ENCODE measurements around the gene ARHGEF10L. TPM values are rescaled to one million over a fixed set of nuclear protein-coding genes. Genes with fewer than 3 reads are reported as not detected.

Gene ARHGEF10L
- total RNA-seq, 5 donors from 2014 or later (not counting 1 experiment from before 2014, with no cell fraction given), result 0.12 to 0.30 (median 0.22) TPM; not detected in 2

DNA sequence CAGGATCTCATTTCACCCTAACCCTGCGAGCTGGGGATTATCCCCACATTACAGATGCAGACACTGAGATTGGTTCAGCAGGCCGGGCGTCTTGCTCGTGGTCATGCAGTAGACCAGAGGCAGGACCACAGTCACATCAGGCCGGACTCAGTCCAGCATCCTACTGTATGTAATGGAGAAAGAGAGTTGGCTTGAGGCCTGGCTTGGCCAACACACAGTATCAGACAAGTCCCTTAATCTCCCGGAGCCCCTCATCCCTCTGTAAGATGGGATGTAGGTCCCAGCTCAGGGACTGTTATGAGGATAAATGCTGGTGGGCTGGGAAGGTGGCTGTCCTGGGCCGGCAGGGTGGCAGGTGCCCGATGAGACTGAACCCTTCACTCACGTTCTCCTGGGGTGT lies 149.5 kb downstream of the ARHGEF10L start:
- POLR2A ChIA-PET, result no interaction called here
- Mint-ChIP-seq H3K4me3 (no peak overlapping the region), H3K27me3 (peaks cover 20 to 22% of the 10 kb centered on the region in 2 donors), H3K27ac (no peak overlapping the region), H3K4me1 (peaks cover 0 to 4% (median 0%) of the 10 kb centered on the region in 3 donors), H3K36me3 (no peaks in the 10 kb centered on the region), H3K9me3 (no peaks in the 10 kb centered on the region)
- Histone ChIP-seq H3K4me1 (ENCODE audit: control insufficient read depth in 1 of 2, extremely low read depth in 1 of 2, insufficient read depth in 2 of 2, low read length in 2 of 2) (no peaks in the 10 kb centered on the region), H3K27me3 (replicated peaks in 1 of 2; ENCODE audit: control insufficient read depth in 2 of 2, extremely low read depth in 1 of 2, insufficient read depth in 2 of 2, low read length in 1 of 2) (peaks cover 0 to 37% of the 10 kb centered on the region in 2 experiments), H3K4me3 (ENCODE audit: control insufficient read depth in 1 of 2, extremely low read depth in 1 of 2, low read length in 1 of 2) (no peak overlapping the region), H3K36me3 (ENCODE audit: control insufficient read depth in 2 of 2, extremely low read depth in 1 of 2, insufficient read depth in 1 of 2, low read length in 1 of 2) (no peaks in the 10 kb centered on the region), H3K27ac (ENCODE audit: low read length) (no peak overlapping the region), H3K9me3 (no peaks in the 10 kb centered on the region)
- CTCF ChIA-PET, result no interaction called here
- 70% methylated on average over 2 of the region's 9 CpGs for WGBS (ENCODE audit: insufficient coverage)
- DNase-seq (no peak), ATAC-seq (replicated peaks in 1 of 4) (no peak)

DNA sequence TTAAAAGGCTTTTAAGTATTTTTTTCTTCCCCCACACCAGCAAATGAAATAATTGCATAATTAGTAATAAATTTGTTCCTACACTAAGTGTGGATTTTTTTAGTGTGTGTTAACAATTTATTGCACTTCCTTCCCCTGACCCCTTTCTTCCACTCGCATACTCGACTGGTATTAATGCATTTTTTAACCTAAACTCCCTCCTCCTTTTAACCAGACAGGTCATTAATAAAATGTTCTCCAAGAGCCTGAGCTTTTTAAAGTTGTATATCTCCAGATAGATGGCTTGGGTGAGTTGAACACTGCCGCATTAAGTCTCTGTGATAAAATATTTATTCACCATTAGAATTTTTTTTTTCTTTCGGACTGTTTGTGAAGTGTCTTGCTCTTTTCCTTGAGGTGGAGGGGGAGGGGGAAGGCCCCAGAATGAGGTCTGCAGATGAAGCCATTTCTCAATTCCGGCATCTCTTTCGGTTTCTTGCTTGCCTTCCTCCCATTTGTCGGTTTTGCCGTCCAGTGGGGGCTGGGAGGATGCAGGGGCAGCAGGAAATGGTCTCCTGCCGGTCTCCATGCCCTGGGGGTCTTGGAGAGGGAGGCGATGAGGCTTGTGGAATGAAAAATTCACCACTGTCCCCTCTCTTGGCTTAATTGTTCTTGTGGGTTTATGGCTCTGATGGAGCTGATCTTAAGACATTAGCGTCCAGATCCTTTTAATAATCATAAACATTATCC lies 151.6 kb downstream of the ARHGEF10L start:
- peaks cover 0 to 4% (median 0%) of the 10 kb centered on the region in 3 donors for H3K4me1 Mint-ChIP-seq
- H3K9me3 ChIP-seq, result no peaks in the 10 kb centered on the region

DNA sequence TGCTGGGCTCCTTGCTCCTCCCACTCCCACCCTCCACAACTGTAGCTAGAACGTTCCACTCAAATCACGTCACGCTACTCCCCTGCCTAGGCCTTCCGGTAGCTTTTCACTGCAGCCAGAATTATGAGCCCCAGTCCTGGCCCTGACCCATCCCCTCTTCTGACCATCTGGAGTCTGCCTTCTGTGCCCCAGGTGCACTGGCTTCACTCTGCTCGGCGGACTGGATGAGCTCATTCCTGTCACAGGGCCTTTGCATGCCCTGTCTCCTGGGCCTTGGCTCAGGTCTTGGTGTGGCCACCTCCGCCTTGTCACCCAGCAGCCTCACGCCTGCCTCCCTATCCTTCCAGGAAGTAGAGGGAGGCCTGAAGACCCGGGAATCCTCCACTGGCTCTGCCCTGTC lies 153.1 kb downstream of the ARHGEF10L start:
- Mint-ChIP-seq H3K27ac (no peak overlapping the region), H3K9me3 (no peaks in the 10 kb centered on the region), H3K27me3 (peaks cover 9 to 13% of the 10 kb centered on the region in 2 donors), H3K36me3 (no peaks in the 10 kb centered on the region), H3K4me1 (peaks cover 0 to 4% (median 0%) of the 10 kb centered on the region in 3 donors), H3K4me3 (no peak overlapping the region)
- ChIA-PET POLR2A (no interaction called here), CTCF (no interaction called here)
- H3K9me3 ChIP-seq, result no peaks in the 10 kb centered on the region
- no peak for DNase-seq
- WGBS (ENCODE audit: insufficient coverage), result 91% methylated on average over 6 of the region's 9 CpGs
- H3K36me3 ChIP-seq (ENCODE audit: control insufficient read depth in 2 of 2, extremely low read depth in 1 of 2, insufficient read depth in 1 of 2, low read length in 1 of 2), result no peaks in the 10 kb centered on the region
- no peak overlapping the region for H3K27ac ChIP-seq (ENCODE audit: low read length)
- peaks cover 0 to 39% of the 10 kb centered on the region in 2 experiments for H3K27me3 ChIP-seq (replicated peaks in 1 of 2; ENCODE audit: control insufficient read depth in 2 of 2, extremely low read depth in 1 of 2, insufficient read depth in 2 of 2, low read length in 1 of 2)
- ATAC-seq (replicated peaks in 1 of 4), result no peak
- no peak overlapping the region for H3K4me3 ChIP-seq (ENCODE audit: control insufficient read depth in 1 of 2, extremely low read depth in 1 of 2, low read length in 1 of 2)
- H3K4me1 ChIP-seq (ENCODE audit: control insufficient read depth in 1 of 2, extremely low read depth in 1 of 2, insufficient read depth in 2 of 2, low read length in 2 of 2), result no peaks in the 10 kb centered on the region

More for the DNA sequence above, 151.6 kb downstream of the ARHGEF10L start:
- Histone ChIP-seq H3K4me1 (ENCODE audit: control insufficient read depth in 1 of 2, extremely low read depth in 1 of 2, insufficient read depth in 2 of 2, low read length in 2 of 2) (no peaks in the 10 kb centered on the region), H3K36me3 (ENCODE audit: control insufficient read depth in 2 of 2, extremely low read depth in 1 of 2, insufficient read depth in 1 of 2, low read length in 1 of 2) (no peaks in the 10 kb centered on the region), H3K4me3 (ENCODE audit: control insufficient read depth in 1 of 2, extremely low read depth in 1 of 2, low read length in 1 of 2) (no peak overlapping the region), H3K27me3 (replicated peaks in 1 of 2; ENCODE audit: control insufficient read depth in 2 of 2, extremely low read depth in 1 of 2, insufficient read depth in 2 of 2, low read length in 1 of 2) (peaks cover 0 to 36% of the 10 kb centered on the region in 2 experiments), H3K27ac (ENCODE audit: low read length) (no peak overlapping the region)
- DNase-seq (no peak), ATAC-seq (replicated peaks in 1 of 4) (no peak)
- H3K27me3 Mint-ChIP-seq, result peaks cover 11 to 16% of the 10 kb centered on the region in 2 donors
- no peak overlapping the region for H3K27ac Mint-ChIP-seq
- WGBS (ENCODE audit: insufficient coverage), result 0% methylated on average over 1 of the region's 11 CpGs
- ChIA-PET POLR2A (no interaction called here), CTCF (no interaction called here)
- H3K36me3 Mint-ChIP-seq, result no peaks in the 10 kb centered on the region
- H3K4me3 Mint-ChIP-seq, result no peak overlapping the region
- no peaks in the 10 kb centered on the region for H3K9me3 Mint-ChIP-seq

DNA sequence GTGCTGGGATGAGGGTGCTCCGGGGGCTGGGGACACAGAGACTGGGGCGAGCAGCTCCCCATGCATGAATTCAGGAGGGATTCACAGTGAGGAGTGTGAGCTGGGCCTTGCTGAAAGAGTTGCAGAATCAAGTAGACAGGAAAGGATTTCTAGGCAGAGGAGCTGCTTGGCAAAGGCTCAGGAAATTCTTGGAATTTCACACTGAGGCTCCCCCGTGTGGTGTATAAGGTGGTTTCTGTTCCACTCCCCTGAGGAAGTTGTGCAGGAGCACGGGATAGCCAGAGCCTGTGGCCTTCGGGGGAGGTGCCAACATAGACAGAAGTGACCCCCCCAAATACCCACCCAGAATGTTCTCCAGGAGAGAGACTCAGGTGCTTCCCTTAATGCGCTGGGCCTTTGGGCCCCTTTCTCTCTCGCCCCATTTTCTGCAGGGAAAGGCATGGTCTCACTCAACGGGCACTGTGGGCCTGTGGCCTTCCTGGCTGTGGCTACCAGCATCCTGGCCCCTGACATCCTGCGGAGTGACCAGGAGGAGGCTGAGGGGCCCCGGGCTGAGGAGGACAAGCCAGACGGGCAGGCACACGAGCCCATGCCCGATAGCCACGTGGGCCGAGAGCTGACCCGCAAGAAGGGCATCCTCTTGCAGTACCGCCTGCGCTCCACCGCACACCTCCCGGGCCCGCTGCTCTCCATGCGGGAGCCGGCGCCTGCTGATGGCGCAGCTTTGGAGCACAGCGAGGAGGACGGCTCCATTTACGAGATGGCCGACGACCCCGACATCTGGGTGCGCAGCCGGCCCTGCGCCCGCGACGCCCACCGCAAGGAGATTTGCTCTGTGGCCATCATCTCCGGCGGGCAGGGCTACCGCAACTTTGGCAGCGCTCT lies 157.2 kb downstream of the ARHGEF10L start:
- Mint-ChIP-seq H3K4me3 (no peak overlapping the region), H3K9me3 (no peaks in the 10 kb centered on the region), H3K27ac (no peak overlapping the region), H3K36me3 (no peaks in the 10 kb centered on the region), H3K27me3 (peaks cover 14 to 23% of the 10 kb centered on the region in 2 donors), H3K4me1 (peaks cover 0 to 4% (median 0%) of the 10 kb centered on the region in 3 donors)
- WGBS (ENCODE audit: insufficient coverage), result 89% methylated on average over 40 of the region's 42 CpGs
- ChIA-PET CTCF (no interaction called here), POLR2A (no interaction called here)
- H3K36me3 ChIP-seq (ENCODE audit: control insufficient read depth in 2 of 2, extremely low read depth in 1 of 2, insufficient read depth in 1 of 2, low read length in 1 of 2), result no peaks in the 10 kb centered on the region
- H3K27ac ChIP-seq (ENCODE audit: low read length), result no peak overlapping the region
- ATAC-seq (replicated peaks in 1 of 4), result no peak
- H3K9me3 ChIP-seq, result no peaks in the 10 kb centered on the region
- peaks cover 0 to 44% of the 10 kb centered on the region in 2 experiments for H3K27me3 ChIP-seq (replicated peaks in 1 of 2; ENCODE audit: control insufficient read depth in 2 of 2, extremely low read depth in 1 of 2, insufficient read depth in 2 of 2, low read length in 1 of 2)
- no peaks in the 10 kb centered on the region for H3K4me1 ChIP-seq (ENCODE audit: control insufficient read depth in 1 of 2, extremely low read depth in 1 of 2, insufficient read depth in 2 of 2, low read length in 2 of 2)
- no peak for DNase-seq
- no peak overlapping the region for H3K4me3 ChIP-seq (ENCODE audit: control insufficient read depth in 1 of 2, extremely low read depth in 1 of 2, low read length in 1 of 2)

DNA sequence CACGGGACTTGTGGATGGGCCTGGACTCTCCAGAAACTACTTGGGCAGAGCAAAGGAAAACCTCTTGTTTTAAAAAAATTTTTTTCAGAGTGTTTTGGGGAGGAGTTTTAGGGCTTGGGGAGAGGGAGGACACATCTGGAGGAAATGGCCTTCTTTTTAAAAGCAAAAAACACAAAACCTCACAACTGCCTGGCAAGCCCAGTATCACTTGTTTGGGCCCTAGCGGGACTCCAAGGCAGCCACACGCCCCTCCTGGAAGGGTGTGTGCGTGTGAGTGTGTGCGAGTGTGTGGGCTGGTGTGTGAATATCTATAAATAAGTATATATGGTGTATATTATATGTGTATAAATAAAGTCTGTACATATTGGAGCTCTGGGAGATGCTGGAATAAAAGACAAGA lies 158.0 kb downstream of the ARHGEF10L start:
- Histone ChIP-seq H3K27me3 (replicated peaks in 1 of 2; ENCODE audit: control insufficient read depth in 2 of 2, extremely low read depth in 1 of 2, insufficient read depth in 2 of 2, low read length in 1 of 2) (peaks cover 0 to 42% of the 10 kb centered on the region in 2 experiments), H3K4me3 (ENCODE audit: control insufficient read depth in 1 of 2, extremely low read depth in 1 of 2, low read length in 1 of 2) (no peak overlapping the region), H3K27ac (ENCODE audit: low read length) (no peak overlapping the region), H3K4me1 (ENCODE audit: control insufficient read depth in 1 of 2, extremely low read depth in 1 of 2, insufficient read depth in 2 of 2, low read length in 2 of 2) (no peaks in the 10 kb centered on the region), H3K9me3 (no peaks in the 10 kb centered on the region), H3K36me3 (ENCODE audit: control insufficient read depth in 2 of 2, extremely low read depth in 1 of 2, insufficient read depth in 1 of 2, low read length in 1 of 2) (no peaks in the 10 kb centered on the region)
- H3K27me3 Mint-ChIP-seq, result peaks cover 14 to 23% of the 10 kb centered on the region in 2 donors
- H3K27ac Mint-ChIP-seq, result no peak overlapping the region
- no peak overlapping the region for H3K4me3 Mint-ChIP-seq
- ChIA-PET CTCF (no interaction called here), POLR2A (no interaction called here)
- no peaks in the 10 kb centered on the region for H3K9me3 Mint-ChIP-seq
- no peaks in the 10 kb centered on the region for H3K36me3 Mint-ChIP-seq
- no CpG with 5 or more reads among the region's 5 CpGs for WGBS (ENCODE audit: insufficient coverage)
- DNase-seq (no peak), ATAC-seq (replicated peaks in 1 of 4) (no peak)
- peaks cover 0 to 4% (median 0%) of the 10 kb centered on the region in 3 donors for H3K4me1 Mint-ChIP-seq

DNA sequence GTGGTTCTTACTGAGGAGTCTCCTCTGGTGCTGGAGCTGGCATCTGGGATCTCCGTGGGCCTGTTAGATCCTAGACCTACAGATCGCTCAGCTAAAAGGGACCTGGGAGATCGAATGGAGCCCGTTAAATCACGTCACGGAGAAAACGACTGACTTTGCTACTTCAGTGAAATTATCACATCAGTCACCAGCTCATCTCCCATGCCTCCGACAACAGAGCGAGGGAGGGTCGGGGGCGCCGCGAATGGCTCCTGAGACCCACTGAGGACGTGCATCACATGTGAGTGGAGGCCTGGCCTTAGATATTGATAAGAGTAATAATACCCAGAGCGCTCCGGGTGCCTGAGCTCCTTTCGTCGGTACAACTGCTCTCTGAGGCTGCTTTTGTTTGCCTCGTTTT lies 160.1 kb downstream of the ARHGEF10L start:
- no peak for DNase-seq
- ATAC-seq (replicated peaks in 1 of 4), result no peak
- CTCF ChIA-PET, result no interaction called here
- no peak overlapping the region for H3K27ac ChIP-seq (ENCODE audit: low read length)
- Mint-ChIP-seq H3K27me3 (peaks cover 5 to 16% of the 10 kb centered on the region in 2 donors), H3K9me3 (no peaks in the 10 kb centered on the region), H3K4me3 (no peak overlapping the region), H3K36me3 (no peaks in the 10 kb centered on the region), H3K27ac (no peak overlapping the region), H3K4me1 (no peaks in the 10 kb centered on the region)
- H3K4me3 ChIP-seq (ENCODE audit: control insufficient read depth in 1 of 2, extremely low read depth in 1 of 2, low read length in 1 of 2), result no peak overlapping the region
- WGBS (ENCODE audit: insufficient coverage), result 88% methylated on average over 12 of the region's 19 CpGs
- H3K27me3 ChIP-seq (replicated peaks in 1 of 2; ENCODE audit: control insufficient read depth in 2 of 2, extremely low read depth in 1 of 2, insufficient read depth in 2 of 2, low read length in 1 of 2), result peaks cover 0 to 28% of the 10 kb centered on the region in 2 experiments
- no peaks in the 10 kb centered on the region for H3K4me1 ChIP-seq (ENCODE audit: control insufficient read depth in 1 of 2, extremely low read depth in 1 of 2, insufficient read depth in 2 of 2, low read length in 2 of 2)
- H3K36me3 ChIP-seq (ENCODE audit: control insufficient read depth in 2 of 2, extremely low read depth in 1 of 2, insufficient read depth in 1 of 2, low read length in 1 of 2), result no peaks in the 10 kb centered on the region
- POLR2A ChIA-PET, result no interaction called here
- no peaks in the 10 kb centered on the region for H3K9me3 ChIP-seq
